Right cardiac atrium (tissue), 5 donors: ENCODE measurements around the gene AMIGO2. TPM values are rescaled to one million over a fixed set of nuclear protein-coding genes. Genes with fewer than 3 reads are reported as not detected.
"Not testable (repeated sequence)": the region's sequence is repeated elsewhere in the genome, so short reads cannot be mapped to it uniquely, and the experiment has no call there.

ENCODE experiments used
- ATAC-seq, 2 donors: fragments of 200-7000 bp; cut with Tn5 transposase; one replicate each; pipeline versions ENCODE4 v1.8.0 to v1.9.1; 2020; ENCODE audit warnings: moderate library complexity in 2 of 2, mild to moderate bottlenecking in 1 of 2
- DNase-seq, 3 donors: peaks; one replicate each; pipeline ENCODE4 v3.0.0-alpha.2; 2020
- H3K27ac ChIP-seq: one replicate; pipeline ENCODE4 v1.5.1; 2013; ENCODE audit warnings: mild to moderate bottlenecking, low read length, control low read depth, moderate library complexity
- H3K27me3 ChIP-seq: one replicate; pipeline ENCODE4 v1.6.1; 2013; ENCODE audit not compliant: control insufficient read depth, insufficient read depth
- H3K4me1 ChIP-seq: one replicate; pipeline ENCODE4 v1.6.1; 2013; ENCODE audit warnings: low read length; ENCODE audit not compliant: control insufficient read depth, insufficient read depth
- H3K4me3 ChIP-seq: one replicate; pipeline ENCODE4 v1.5.1; 2013; ENCODE audit warnings: low read length, control low read depth
- H3K9me3 ChIP-seq: one replicate; pipeline ENCODE4 v1.6.1; 2013; ENCODE audit warnings: low read length; ENCODE audit not compliant: control insufficient read depth
- WGBS: extraction: QIAGEN DNeasy Blood & Tissue Kit; methylation state at CpG from one replicate; pipeline ENCODE4 v1.1.7; 2013; 5-methylcytosine and 5-hydroxymethylcytosine counted together
- intact Hi-C, 4 donors: fragments of 100-400 bp; cut with DNase I; formaldehyde crosslinking; loops; one replicate each; pipeline versions ENCODE4 v1.11.0 to v1.14.0; 2022 to 2023
- polyA plus RNA-seq: library from polyadenylated mRNA; stranded (reverse); fragments of 200-250 nt; gene quantifications from one replicate; pipeline ENCODE4 v1.2.3, GENCODE V29; 2013
- total RNA-seq, 4 donors: library from RNA; stranded (reverse); fragmentation: NEBNext Ultra II Directional; extraction: Animal tissue kit (Norgen Biotek cat#: 25700); gene quantifications; one replicate each; pipeline ENCODE4 v1.2.1, GENCODE V29; 2021
- donor health status: healthy with polysubstance abuse.
- donor health status: DM: no; HTN: yes; CAD: no.
- donor health status: DM: no; HTN: no; CAD: no.
- donor health status: DM: no; HTN: yes; CAD: no; lungs with severe emphysema.
- donor health status: DM: yes; HTN: yes; CAD: no.

The AMIGO2 gene
- total and polyA plus RNA-seq, 5 donors, result 5.2 to 8.7 (median 6.8) TPM

DNA sequence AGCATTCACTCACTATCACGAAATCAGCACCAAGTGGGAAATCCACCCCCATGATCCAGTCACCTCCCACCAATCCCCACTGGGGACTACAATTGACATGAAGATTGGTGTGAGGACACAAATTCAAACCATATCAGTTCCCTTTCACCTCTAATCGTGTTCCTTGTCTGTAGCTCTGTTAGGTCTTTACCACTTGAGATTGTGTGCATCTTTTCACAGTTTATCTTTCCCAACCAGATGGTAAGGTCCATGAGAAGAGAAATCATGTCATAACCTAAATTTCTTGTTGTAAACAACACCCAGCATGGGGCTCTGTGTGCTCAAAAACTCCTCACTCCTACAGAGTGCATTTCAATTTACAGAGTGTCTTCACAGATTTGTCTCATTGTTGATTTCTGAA is 27.5 kb downstream of the AMIGO2 start:
- H3K9me3 ChIP-seq, result no peaks in the 10 kb centered on the region
- DNase-seq (no peak), ATAC-seq (no peak)
- no peaks in the 10 kb centered on the region for H3K4me1 ChIP-seq
- 70% methylated on average over 2 of the region's 2 CpGs for WGBS
- intact Hi-C loops, result no loop called here
- no peak overlapping the region for H3K27ac ChIP-seq
- no peaks in the 10 kb centered on the region for H3K27me3 ChIP-seq
- no peak overlapping the region for H3K4me3 ChIP-seq

DNA sequence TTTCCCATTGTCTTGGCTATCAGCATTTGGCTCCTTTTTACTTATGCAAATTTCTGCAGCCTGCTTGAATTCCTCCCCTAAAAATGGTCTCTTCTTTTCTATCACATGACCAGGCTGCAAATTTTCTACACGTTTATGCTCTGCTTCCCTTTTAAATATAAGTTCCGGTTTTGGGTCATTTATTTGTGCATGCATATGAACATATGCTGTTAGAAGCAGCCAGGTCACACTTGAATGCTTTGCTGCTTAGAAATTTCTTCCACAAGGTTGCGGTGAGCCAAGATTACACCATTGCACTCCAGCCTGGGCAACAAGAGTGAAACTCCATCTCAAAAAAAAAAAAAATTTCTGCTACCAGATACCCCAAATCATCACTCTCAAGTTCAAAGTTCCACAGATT is 28.5 kb downstream of the AMIGO2 start:
- intact Hi-C loops, H3K4me1 ChIP-seq, H3K9me3 ChIP-seq, H3K4me3 ChIP-seq, ATAC-seq, H3K27ac ChIP-seq, DNase-seq, H3K27me3 ChIP-seq: not testable (repeated sequence)
- 88% methylated on average over 3 of the region's 3 CpGs for WGBS

DNA sequence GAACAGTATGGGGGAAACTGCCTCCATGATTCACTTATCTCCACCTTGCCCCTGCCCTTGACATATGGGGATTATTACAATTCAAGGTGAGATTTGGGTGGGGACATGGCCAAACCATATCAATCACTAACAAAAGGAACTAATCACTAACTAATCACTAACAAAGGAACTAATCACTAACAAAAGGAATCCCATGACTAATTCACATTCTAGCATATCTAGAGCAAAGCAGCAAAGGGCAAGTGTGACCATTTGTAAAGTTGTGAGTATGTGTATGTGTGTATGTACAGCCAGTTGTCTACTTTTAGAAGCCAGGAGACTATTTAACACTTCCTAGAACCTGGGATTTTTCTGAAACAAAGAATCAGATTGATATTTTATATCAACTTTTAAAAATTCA is 31.2 kb downstream of the AMIGO2 start:
- intact Hi-C loops, result no loop called here
- DNase-seq, result no peak
- ATAC-seq, result no peak

DNA sequence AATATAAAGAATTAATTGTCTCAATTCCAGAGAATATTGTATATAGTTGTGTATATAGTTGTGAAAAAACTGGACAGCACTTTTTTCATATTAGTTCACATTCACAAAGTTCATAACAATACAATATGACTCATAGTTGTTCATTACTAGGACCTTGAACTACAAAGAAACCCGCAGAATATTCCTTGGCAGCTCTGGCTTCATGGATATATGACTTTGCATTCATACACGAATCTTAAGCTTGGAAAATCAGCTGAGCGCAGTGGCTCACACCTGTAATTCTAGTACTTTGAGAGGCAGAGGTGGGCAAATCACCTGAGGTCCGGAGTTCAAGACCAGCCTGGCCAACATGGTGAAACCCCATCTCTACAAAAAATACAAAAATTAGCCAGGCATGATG is 38.4 kb downstream of the AMIGO2 start:
- intact Hi-C loops, result no loop called here
- Histone ChIP-seq H3K4me1 (no peaks in the 10 kb centered on the region), H3K27me3 (no peaks in the 10 kb centered on the region), H3K4me3 (no peak overlapping the region), H3K27ac (no peak overlapping the region), H3K9me3 (no peaks in the 10 kb centered on the region)
- WGBS, result 90% methylated on average over 4 of the region's 4 CpGs
- ATAC-seq, result no peak
- DNase-seq, result no peak

More for the DNA sequence above, 31.2 kb downstream of the AMIGO2 start:
- Histone ChIP-seq H3K4me1 (no peaks in the 10 kb centered on the region), H3K27ac (no peak overlapping the region), H3K9me3 (no peaks in the 10 kb centered on the region), H3K27me3 (no peaks in the 10 kb centered on the region), H3K4me3 (no peak overlapping the region)

DNA sequence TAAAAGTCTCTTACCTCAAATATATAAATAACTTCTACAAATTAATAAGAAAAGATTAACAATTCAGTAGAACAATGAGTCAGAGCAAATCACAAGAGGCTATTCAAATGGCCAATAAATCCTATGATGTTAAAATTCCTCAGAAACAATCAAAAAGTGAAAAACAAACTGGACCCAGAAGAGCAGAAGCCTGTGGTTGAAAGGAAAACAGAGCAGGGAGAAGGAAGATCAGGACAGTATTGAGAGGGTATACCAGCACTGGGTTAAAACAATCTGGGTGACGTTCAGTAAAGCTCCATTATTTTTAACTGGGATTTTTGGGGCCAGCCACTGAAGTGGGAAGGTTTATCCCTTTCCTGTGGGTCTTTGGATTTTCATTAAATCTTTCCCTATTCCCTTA is 40.0 kb downstream of the AMIGO2 start:
- no peak for ATAC-seq
- WGBS, result 81% methylated on average over 1 of the region's 1 CpG
- intact Hi-C loops, result loop anchor here (10.0 kb wide), 4 partner anchors 265 to 645 kb away; no protein-coding TSS in a partner anchor

DNA sequence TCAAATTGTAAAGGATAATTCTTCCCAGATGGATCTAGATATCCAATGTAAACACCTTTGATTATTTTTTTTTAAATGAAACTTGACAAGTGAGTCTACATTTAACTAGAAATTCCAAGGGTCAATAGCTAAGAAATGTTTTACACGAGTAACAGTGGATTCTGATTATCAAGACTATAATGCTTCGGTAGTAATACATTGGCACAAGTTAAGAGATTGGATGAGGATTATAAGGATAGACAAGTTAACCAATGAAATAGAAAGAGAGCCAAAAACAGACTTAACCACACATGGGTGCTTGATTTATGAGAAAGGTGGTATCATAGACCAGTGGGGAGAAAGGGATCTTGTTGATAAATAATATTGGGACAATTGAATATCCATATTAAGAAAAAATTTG is 40.7 kb downstream of the AMIGO2 start:
- Histone ChIP-seq H3K4me3 (no peak overlapping the region), H3K27ac (no peak overlapping the region), H3K27me3 (no peaks in the 10 kb centered on the region), H3K4me1 (no peaks in the 10 kb centered on the region), H3K9me3 (no peaks in the 10 kb centered on the region)
- DNase-seq (no peak), ATAC-seq (no peak)
- WGBS, result 85% methylated on average over 2 of the region's 2 CpGs
- intact Hi-C loops, result loop anchor here (10.0 kb wide), 4 partner anchors 266 to 646 kb away; no protein-coding TSS in a partner anchor

More for the DNA sequence above, 40.0 kb downstream of the AMIGO2 start:
- H3K9me3 ChIP-seq, result no peaks in the 10 kb centered on the region
- no peak for DNase-seq
- H3K4me1 ChIP-seq, result no peaks in the 10 kb centered on the region
- no peak overlapping the region for H3K27ac ChIP-seq
- no peak overlapping the region for H3K4me3 ChIP-seq
- H3K27me3 ChIP-seq, result no peaks in the 10 kb centered on the region

DNA sequence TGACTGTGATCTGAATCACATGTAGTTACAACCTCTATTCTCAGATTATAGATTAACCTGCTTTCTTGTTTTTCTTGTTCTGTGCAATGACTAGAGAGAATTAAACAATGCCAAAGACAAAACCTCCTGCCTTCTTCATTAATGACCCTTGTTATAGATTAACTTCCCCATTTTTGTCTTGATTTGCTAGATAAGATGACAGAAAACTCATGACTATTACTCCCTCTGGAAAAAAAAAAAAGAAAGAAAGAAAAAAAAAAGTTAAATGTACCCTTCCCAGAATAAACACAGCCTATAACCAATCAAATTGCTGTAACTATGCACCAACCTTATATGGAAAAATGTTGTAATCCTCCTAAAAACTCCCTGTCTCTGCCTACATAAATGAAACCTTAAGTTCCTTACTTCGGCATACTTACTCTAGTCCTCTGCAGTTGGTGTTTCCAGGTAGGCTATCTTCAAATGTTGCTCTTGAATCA is 41.5 kb downstream of the AMIGO2 start:
- 78% methylated on average over 1 of the region's 1 CpG for WGBS
- H3K4me3 ChIP-seq, result no peak overlapping the region
- H3K4me1 ChIP-seq, result no peaks in the 10 kb centered on the region
- no peaks in the 10 kb centered on the region for H3K27me3 ChIP-seq
- no peak overlapping the region for H3K27ac ChIP-seq
- H3K9me3 ChIP-seq, result no peaks in the 10 kb centered on the region
- DNase-seq, result no peak
- intact Hi-C loops, result loop anchor here (10.0 kb wide), 4 partner anchors 266 to 646 kb away; no protein-coding TSS in a partner anchor
- no peak for ATAC-seq

DNA sequence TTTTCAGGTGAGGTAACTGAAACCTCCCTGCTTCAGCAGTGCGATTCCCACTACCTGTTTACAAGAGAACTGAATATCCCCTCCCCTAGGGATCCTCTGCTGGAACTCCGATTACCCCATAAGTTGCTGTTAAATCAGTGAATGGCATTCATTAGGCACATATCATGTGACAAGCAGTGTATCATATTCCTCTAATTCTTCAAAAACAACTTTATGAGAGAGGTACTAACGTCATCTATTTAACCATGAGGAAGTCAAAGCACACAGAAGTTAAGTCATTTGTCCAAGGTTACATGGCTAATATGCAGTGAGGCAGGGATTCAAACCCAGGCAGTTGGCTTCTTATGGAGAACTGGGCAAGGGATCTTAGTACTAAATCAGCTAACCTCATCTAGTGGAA is 44.3 kb downstream of the AMIGO2 start:
- Histone ChIP-seq H3K4me3 (no peak overlapping the region), H3K9me3 (no peaks in the 10 kb centered on the region), H3K27me3 (no peaks in the 10 kb centered on the region), H3K4me1 (no peaks in the 10 kb centered on the region), H3K27ac (no peak overlapping the region)
- no peak for ATAC-seq
- WGBS, result 83% methylated on average over 3 of the region's 3 CpGs
- intact Hi-C loops, result loop anchor here (10.0 kb wide), 4 partner anchors 269 to 649 kb away; no protein-coding TSS in a partner anchor
- DNase-seq, result no peak

DNA sequence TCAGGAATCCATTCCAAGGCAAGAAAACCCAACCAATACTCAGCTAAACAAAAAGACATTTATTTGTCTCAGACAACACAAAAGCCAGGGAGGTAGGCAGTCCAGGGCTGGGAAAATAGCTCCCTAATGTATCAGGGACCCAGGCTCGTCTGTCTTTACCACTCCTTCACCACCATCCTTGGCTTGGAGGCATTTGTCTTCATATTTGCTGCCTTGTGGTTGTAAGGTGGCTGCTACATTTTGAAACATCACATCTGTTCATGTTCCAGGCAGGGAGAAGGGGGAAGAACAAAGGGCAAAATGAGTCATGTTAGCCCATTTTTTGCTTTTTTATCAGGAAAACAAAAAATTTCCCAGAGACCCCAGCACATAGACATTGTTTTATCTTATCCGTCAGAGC is 45.1 kb downstream of the AMIGO2 start:
- no peaks in the 10 kb centered on the region for H3K27me3 ChIP-seq
- no peak overlapping the region for H3K4me3 ChIP-seq
- no peaks in the 10 kb centered on the region for H3K4me1 ChIP-seq
- no peak overlapping the region for H3K27ac ChIP-seq
- no peak for DNase-seq
- 72% methylated on average over 2 of the region's 2 CpGs for WGBS
- ATAC-seq, result no peak
- no peaks in the 10 kb centered on the region for H3K9me3 ChIP-seq
- intact Hi-C loops, result loop anchor here (5.0 to 10.0 kb wide), 5 partner anchors 270 to 650 kb away; no protein-coding TSS in a partner anchor

DNA sequence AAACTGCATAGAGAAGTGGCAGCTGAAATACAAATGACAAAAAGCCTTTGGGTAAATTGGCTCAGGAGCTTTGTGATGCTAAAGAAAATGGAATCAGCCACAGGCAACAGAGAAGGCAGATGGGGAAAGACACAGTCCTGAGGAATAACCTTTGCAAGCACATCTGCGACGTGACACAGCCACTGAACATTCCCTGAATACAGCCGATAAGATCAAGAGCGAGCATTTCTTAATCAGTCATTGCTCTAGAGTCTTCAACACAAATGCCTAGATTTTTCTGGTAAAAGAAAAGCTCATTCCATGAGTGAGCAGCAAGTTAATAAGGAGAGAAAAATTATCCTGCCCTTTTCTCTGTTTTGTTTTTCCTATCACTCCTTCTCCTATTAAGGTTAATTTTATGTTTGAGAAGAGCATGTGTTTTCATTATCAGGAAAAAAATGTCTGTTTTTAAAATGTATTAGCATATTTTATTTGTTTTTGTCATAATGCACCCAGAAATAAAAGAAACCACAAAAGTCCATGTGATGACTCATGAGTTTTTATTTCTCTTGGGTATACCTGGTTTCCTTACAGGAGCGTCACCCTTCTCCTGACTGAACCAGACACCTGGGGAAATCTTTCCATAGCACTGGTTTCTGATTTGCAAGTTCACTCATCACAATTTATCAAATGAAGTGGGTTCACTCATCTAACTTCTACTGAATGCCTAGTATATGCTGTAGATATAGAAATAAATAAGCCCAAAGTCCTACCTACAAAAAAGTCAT is 45.8 kb downstream of the AMIGO2 start:
- Histone ChIP-seq H3K27me3 (no peaks in the 10 kb centered on the region), H3K4me1 (no peaks in the 10 kb centered on the region), H3K4me3 (no peak overlapping the region), H3K27ac (no peak overlapping the region), H3K9me3 (no peaks in the 10 kb centered on the region)
- DNase-seq (no peak), ATAC-seq (peak in 1 of 2 donors; percentile 22)
- intact Hi-C loops, result loop anchor here (5.0 to 10.0 kb wide), 5 partner anchors 271 to 651 kb away; no protein-coding TSS in a partner anchor
- WGBS, result 72% methylated on average over 5 of the region's 5 CpGs

DNA sequence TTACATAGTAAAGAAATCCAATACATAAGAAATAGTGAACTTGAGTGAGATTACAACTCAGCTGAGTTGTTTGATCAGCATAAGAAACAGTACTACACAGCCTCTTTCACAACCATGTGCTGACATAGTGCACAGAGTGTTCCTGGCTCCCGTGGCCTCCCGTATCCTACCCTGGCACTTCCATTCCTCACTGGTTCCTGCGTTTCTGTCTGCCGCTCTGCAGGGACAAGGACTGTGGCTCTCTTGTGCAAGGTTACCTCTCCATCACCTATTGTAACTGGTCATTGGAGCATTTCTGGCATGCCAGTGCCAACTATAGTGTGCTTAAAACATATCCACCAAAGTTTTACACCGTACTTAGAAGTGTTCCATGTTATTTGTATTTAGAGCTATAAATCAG is 46.7 kb downstream of the AMIGO2 start:
- no peaks in the 10 kb centered on the region for H3K27me3 ChIP-seq
- H3K4me3 ChIP-seq, result no peak overlapping the region
- 39% methylated on average over 5 of the region's 5 CpGs for WGBS
- intact Hi-C loops, result loop anchor here (5.0 to 10.0 kb wide), 5 partner anchors 272 to 652 kb away; no protein-coding TSS in a partner anchor
- H3K9me3 ChIP-seq, result no peaks in the 10 kb centered on the region
- peak; percentile 94 to 95 for ATAC-seq
- DNase-seq, result peak in 2 of 3 donors; percentile 41 to 72
- H3K27ac ChIP-seq, result no peak overlapping the region
- H3K4me1 ChIP-seq, result no peaks in the 10 kb centered on the region
